H9 (cell line): ENCODE results near the gene HOMER3. TPM values are rescaled to one million over a fixed set of nuclear protein-coding genes. Genes with fewer than 3 reads are reported as not detected.

Experiments used
- DNase-seq: peaks from one replicate; pipeline ENCODE4 v3.0.0-alpha.2; 2017
- H2AFZ ChIP-seq: one replicate; pipeline ENCODE4 v1.6.1; 2013; ENCODE audit warnings: mild to moderate bottlenecking, low read length, control low read depth, moderate library complexity
- H2AK5ac ChIP-seq: 2 replicates; pipeline ENCODE4 v1.6.1; 2013; ENCODE audit warnings: low read length, control low read depth, mixed read lengths; ENCODE audit not compliant: insufficient read length
- H2BK120ac ChIP-seq: one replicate; pipeline ENCODE4 v1.6.1; 2013; ENCODE audit warnings: low read depth, mild to moderate bottlenecking, low read length, control low read depth, inconsistent platforms; ENCODE audit not compliant: poor library complexity, severe bottlenecking
- H2BK12ac ChIP-seq: 2 replicates; pipeline ENCODE4 v1.6.1; 2013; ENCODE audit warnings: low read length, control low read depth, mixed read lengths, low read depth; ENCODE audit not compliant: insufficient read length
- H2BK15ac ChIP-seq: 2 replicates; pipeline ENCODE4 v1.6.1; 2013; ENCODE audit warnings: low read depth, low read length, control low read depth
- H2BK20ac ChIP-seq: one replicate; pipeline ENCODE4 v1.6.1; 2013; ENCODE audit warnings: low read depth, mild to moderate bottlenecking, low read length, control low read depth, inconsistent platforms; ENCODE audit not compliant: poor library complexity, severe bottlenecking
- H2BK5ac ChIP-seq: 2 replicates; pipeline ENCODE4 v1.6.1; 2013; ENCODE audit warnings: low read length, control low read depth, mixed read lengths; ENCODE audit not compliant: insufficient read length
- H3K14ac ChIP-seq: 2 replicates; pipeline ENCODE4 v1.6.1; 2013; ENCODE audit warnings: low read length, control low read depth; ENCODE audit not compliant: insufficient read depth
- H3K18ac ChIP-seq: 2 replicates; pipeline ENCODE4 v1.6.1; 2013; ENCODE audit warnings: low read depth, mild to moderate bottlenecking, mixed read lengths, low read length, control low read depth; ENCODE audit not compliant: insufficient read length
- H3K23ac ChIP-seq: 2 replicates; pipeline ENCODE4 v1.6.1; 2013; ENCODE audit warnings: low read length, control low read depth, mixed read lengths, low read depth; ENCODE audit not compliant: insufficient read length
- H3K23me2 ChIP-seq: 2 replicates; pipeline ENCODE4 v1.6.1; 2013; ENCODE audit warnings: low read depth, mild to moderate bottlenecking, mixed read lengths, low read length, control low read depth; ENCODE audit not compliant: insufficient read length, poor library complexity, severe bottlenecking
- H3K27ac ChIP-seq: 2 replicates; pipeline ENCODE4 v1.5.1; 2013; ENCODE audit warnings: low read length, control low read depth, mixed read lengths, low read depth; ENCODE audit not compliant: insufficient read length
- H3K27me3 ChIP-seq: 2 replicates; pipeline ENCODE4 v1.6.1; 2013; ENCODE audit warnings: low read length, control low read depth, inconsistent platforms; ENCODE audit not compliant: insufficient read depth
- H3K4ac ChIP-seq: 2 replicates; pipeline ENCODE4 v1.6.1; 2013; ENCODE audit warnings: low read depth, mild to moderate bottlenecking, control low read depth, inconsistent platforms, low read length, moderate library complexity
- H3K4me1 ChIP-seq: 2 replicates; pipeline ENCODE4 v1.6.1; 2013; ENCODE audit warnings: low read length, control low read depth, inconsistent platforms; ENCODE audit not compliant: insufficient read depth
- H3K4me2 ChIP-seq: 2 replicates; pipeline ENCODE4 v1.6.1; 2013; ENCODE audit warnings: low read length, control low read depth, mixed read lengths; ENCODE audit not compliant: insufficient read length, insufficient read depth
- H3K56ac ChIP-seq: 2 replicates; pipeline ENCODE4 v1.6.1; 2013; ENCODE audit warnings: low read depth, mild to moderate bottlenecking, mixed read lengths, low read length, control low read depth; ENCODE audit not compliant: insufficient read length
- H3K79me1 ChIP-seq: 2 replicates; pipeline ENCODE4 v1.6.1; 2013; ENCODE audit warnings: low read depth, mild to moderate bottlenecking, moderate library complexity, low read length, control low read depth, inconsistent platforms; ENCODE audit not compliant: insufficient read depth, poor library complexity, severe bottlenecking
- H3K79me2 ChIP-seq: 2 replicates; pipeline ENCODE4 v1.6.1; 2013; ENCODE audit warnings: low read length, control low read depth, inconsistent platforms; ENCODE audit not compliant: insufficient read depth
- H3K9ac ChIP-seq: 2 replicates; pipeline ENCODE4 v1.6.1; 2013; ENCODE audit warnings: low read length, control low read depth, mixed read lengths; ENCODE audit not compliant: insufficient read length; ENCODE audit errors: extremely low read depth
- H3K9me3 ChIP-seq: one replicate; pipeline ENCODE4 v1.6.1; 2013; ENCODE audit warnings: low read depth, low read length, inconsistent platforms; ENCODE audit not compliant: control insufficient read depth
- H3T11ph ChIP-seq: one replicate; pipeline ENCODE4 v1.6.1; 2013; ENCODE audit warnings: mild to moderate bottlenecking, low read length, control low read depth, inconsistent platforms
- H4K20me1 ChIP-seq: one replicate; pipeline ENCODE4 v1.6.1; 2013; ENCODE audit not compliant: control insufficient read depth, insufficient read length, insufficient read depth
- H4K5ac ChIP-seq: 2 replicates; pipeline ENCODE4 v1.6.1; 2013; ENCODE audit warnings: low read depth, mild to moderate bottlenecking, mixed read lengths, low read length, control low read depth; ENCODE audit not compliant: insufficient read length
- H4K8ac ChIP-seq: replicated peaks from 2 replicates; pipeline ENCODE4 v1.6.1; 2013; ENCODE audit warnings: low read length, control low read depth, mixed read lengths, low read depth; ENCODE audit not compliant: insufficient read length
- H4K91ac ChIP-seq: 2 replicates; pipeline ENCODE4 v1.6.1; 2013; ENCODE audit warnings: low read depth, mild to moderate bottlenecking, moderate library complexity, mixed read lengths, low read length, control low read depth; ENCODE audit not compliant: insufficient read length
- H3K27ac Mint-ChIP-seq, 3 experiments: 2 replicates in 2 of 3; 3 replicates in 1 of 3; pipeline ENCODE4 v1.8.0; 2020 to 2021; ENCODE audit warnings: mixed read lengths in 3 of 3, mild to moderate bottlenecking in 1 of 3, moderate library complexity in 1 of 3
- H3K27me3 Mint-ChIP-seq: 2 replicates; pipeline ENCODE4 v1.8.0; 2021; ENCODE audit warnings: low read depth, mild to moderate bottlenecking, moderate library complexity, mixed read lengths
- H3K36me3 Mint-ChIP-seq, 3 experiments: 2 replicates in 2 of 3; 3 replicates in 1 of 3; pipeline ENCODE4 v1.8.0; 2020 to 2021; ENCODE audit warnings: low read depth in 3 of 3, mixed read lengths in 3 of 3; ENCODE audit not compliant: insufficient read depth in 1 of 3
- H3K4me1 Mint-ChIP-seq, 2 experiments: 2 replicates each; pipeline ENCODE4 v1.8.0; 2020; ENCODE audit warnings: mixed read lengths in 2 of 2
- H3K4me3 Mint-ChIP-seq, 2 experiments: 2 replicates in 1 of 2; 3 replicates in 1 of 2; pipeline ENCODE4 v1.8.0; 2020 to 2021; ENCODE audit warnings: mild to moderate bottlenecking in 2 of 2, mixed read lengths in 2 of 2, moderate library complexity in 1 of 2
- H3K9me3 Mint-ChIP-seq, 2 experiments: 2 replicates in 1 of 2; 3 replicates in 1 of 2; pipeline ENCODE4 v1.8.0; 2020; ENCODE audit warnings: mild to moderate bottlenecking in 2 of 2, mixed read lengths in 2 of 2, moderate library complexity in 1 of 2
- WGBS: extraction: QIAGEN DNeasy Blood & Tissue Kit; methylation state at CpG from one replicate; pipeline ENCODE4 v1.1.7; 2013; ENCODE audit warnings: missing lambda C conversion rate, low lambda C conversion rate, mixed read lengths; ENCODE audit not compliant: insufficient read length; ENCODE audit errors: extremely low coverage; 5-methylcytosine and 5-hydroxymethylcytosine counted together
- total RNA-seq: library from RNA; stranded (reverse); gene quantifications from 2 replicates; pipeline ENCODE4 v1.2.1, GENCODE V29; 2021
- TF ChIP-seq, protein P1 (sequence below): fragments of 200-600 bp; sonication (generic); conservative IDR thresholded peaks from 3 replicates; pipeline ENCODE4 v1.8.0; 2021; ENCODE audit warnings: antibody characterized with exemption, mild to moderate bottlenecking

The HOMER3 gene
- total RNA-seq, 1 experiment from 2014 or later: 20.2 TPM

- no peak overlapping the region for H2BK20ac ChIP-seq
- no peak overlapping the region for H2AFZ ChIP-seq
- H3K9me3 ChIP-seq: no peaks in the 10 kb centered on the region
- H3K23ac ChIP-seq: no peak overlapping the region
- no peaks in the 10 kb centered on the region for H3K4me1 ChIP-seq
- no peak overlapping the region for H4K5ac ChIP-seq
- Mint-ChIP-seq H3K27me3 (no peaks in the 10 kb centered on the region), H3K27ac (no peak overlapping the region), H3K9me3 (no peaks in the 10 kb centered on the region; a peak in 1 of 5 replicates), H3K4me3 (no peak overlapping the region), H3K36me3 (peaks cover 4 to 18% (median 14%) of the 10 kb centered on the region in 3 experiments; a peak in 6 of 7 replicates), H3K4me1 (no peaks in the 10 kb centered on the region)
- no peak overlapping the region for H3K27ac ChIP-seq
- no peak overlapping the region for H2BK15ac ChIP-seq
- no peak overlapping the region for H3K14ac ChIP-seq
- no peak overlapping the region for H2BK120ac ChIP-seq
- H2AK5ac ChIP-seq: no peak overlapping the region
- TF ChIP-seq, protein P1, sequence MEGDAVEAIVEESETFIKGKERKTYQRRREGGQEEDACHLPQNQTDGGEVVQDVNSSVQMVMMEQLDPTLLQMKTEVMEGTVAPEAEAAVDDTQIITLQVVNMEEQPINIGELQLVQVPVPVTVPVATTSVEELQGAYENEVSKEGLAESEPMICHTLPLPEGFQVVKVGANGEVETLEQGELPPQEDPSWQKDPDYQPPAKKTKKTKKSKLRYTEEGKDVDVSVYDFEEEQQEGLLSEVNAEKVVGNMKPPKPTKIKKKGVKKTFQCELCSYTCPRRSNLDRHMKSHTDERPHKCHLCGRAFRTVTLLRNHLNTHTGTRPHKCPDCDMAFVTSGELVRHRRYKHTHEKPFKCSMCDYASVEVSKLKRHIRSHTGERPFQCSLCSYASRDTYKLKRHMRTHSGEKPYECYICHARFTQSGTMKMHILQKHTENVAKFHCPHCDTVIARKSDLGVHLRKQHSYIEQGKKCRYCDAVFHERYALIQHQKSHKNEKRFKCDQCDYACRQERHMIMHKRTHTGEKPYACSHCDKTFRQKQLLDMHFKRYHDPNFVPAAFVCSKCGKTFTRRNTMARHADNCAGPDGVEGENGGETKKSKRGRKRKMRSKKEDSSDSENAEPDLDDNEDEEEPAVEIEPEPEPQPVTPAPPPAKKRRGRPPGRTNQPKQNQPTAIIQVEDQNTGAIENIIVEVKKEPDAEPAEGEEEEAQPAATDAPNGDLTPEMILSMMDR: no peak
- H3K27me3 ChIP-seq: no peaks in the 10 kb centered on the region
- no peak overlapping the region for H2BK5ac ChIP-seq
- H3K79me2 ChIP-seq: no peaks in the 10 kb centered on the region
- no peak overlapping the region for H4K8ac ChIP-seq
- no peak overlapping the region for H3K18ac ChIP-seq
- no peak overlapping the region for H2BK12ac ChIP-seq
- no peak overlapping the region for H4K91ac ChIP-seq
- H3K4me2 ChIP-seq: no peak overlapping the region
- H3K56ac ChIP-seq: no peak overlapping the region
- no CpG with 5 or more reads among the region's 36 CpGs for WGBS
- H3K79me1 ChIP-seq: no peaks in the 10 kb centered on the region
- H3K9ac ChIP-seq: no peak overlapping the region
- no peaks in the 10 kb centered on the region for H4K20me1 ChIP-seq
- no peak for DNase-seq
- no peaks in the 10 kb centered on the region for H3K23me2 ChIP-seq
- H3K4ac ChIP-seq: no peak overlapping the region
- H3T11ph ChIP-seq: no peak overlapping the region
Measured at GRCh38 chr19:18906605-18907519, 34.2 kb downstream of the HOMER3 start.
